ENCODE data around the gene UGT1A6.

DNA sequence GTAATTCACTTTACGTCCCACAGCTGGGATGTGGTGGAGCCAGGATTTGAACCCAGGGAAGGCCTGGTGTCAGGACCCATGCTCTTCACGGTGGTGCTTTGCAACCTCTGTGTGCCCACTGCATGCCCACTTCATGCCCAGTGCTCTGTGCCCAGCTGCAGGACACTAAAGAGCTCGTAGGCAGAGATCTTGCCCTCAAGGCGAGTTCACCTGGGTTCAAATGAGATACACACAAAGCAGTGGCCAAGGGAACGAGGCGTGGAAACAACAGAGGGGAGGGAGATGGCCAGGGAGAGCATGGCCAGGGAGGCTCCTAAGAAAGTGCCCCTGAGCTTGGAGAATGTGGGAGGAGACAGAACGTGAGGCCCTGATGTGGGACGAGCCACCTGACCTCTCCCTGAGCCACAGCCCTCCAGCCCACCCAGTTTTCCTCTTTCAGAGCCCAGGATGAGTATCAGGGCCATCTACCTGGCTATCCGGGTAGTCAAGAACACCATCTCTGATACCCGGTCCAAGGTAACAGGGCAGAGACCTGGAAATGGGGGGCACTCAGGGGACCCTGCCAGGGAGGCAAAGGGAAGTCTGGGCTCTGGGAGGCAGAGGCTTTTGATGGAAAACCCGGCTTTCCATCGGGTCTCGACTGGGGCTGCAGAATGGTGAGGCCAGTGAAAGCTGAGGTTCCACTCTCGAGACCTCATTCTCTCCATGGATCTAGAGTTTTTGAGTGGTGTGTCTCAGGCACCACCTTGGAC lies 105.8 kb downstream of the UGT1A6 start:
- TF ChIP-seq, protein P1, sequence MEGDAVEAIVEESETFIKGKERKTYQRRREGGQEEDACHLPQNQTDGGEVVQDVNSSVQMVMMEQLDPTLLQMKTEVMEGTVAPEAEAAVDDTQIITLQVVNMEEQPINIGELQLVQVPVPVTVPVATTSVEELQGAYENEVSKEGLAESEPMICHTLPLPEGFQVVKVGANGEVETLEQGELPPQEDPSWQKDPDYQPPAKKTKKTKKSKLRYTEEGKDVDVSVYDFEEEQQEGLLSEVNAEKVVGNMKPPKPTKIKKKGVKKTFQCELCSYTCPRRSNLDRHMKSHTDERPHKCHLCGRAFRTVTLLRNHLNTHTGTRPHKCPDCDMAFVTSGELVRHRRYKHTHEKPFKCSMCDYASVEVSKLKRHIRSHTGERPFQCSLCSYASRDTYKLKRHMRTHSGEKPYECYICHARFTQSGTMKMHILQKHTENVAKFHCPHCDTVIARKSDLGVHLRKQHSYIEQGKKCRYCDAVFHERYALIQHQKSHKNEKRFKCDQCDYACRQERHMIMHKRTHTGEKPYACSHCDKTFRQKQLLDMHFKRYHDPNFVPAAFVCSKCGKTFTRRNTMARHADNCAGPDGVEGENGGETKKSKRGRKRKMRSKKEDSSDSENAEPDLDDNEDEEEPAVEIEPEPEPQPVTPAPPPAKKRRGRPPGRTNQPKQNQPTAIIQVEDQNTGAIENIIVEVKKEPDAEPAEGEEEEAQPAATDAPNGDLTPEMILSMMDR (IDR thresholded peaks at IDR 0.05): no peak
- TF ChIP-seq POLR2A (IDR thresholded peaks at IDR 0.05): no peak
